Muscle layer of duodenum (tissue), 2 donors: ENCODE results near the gene POU2F1.

Experiments
- H3K27ac ChIP-seq: one replicate; pipeline ENCODE4 v1.7.0; 2013; ENCODE audit warnings: mild to moderate bottlenecking, low read length
- H3K27me3 ChIP-seq: one replicate; pipeline ENCODE4 v1.7.0; 2013; ENCODE audit warnings: low read depth, mild to moderate bottlenecking, control low read depth, low read length
- H3K36me3 ChIP-seq, 2 donors: one replicate each; pipeline ENCODE4 v1.7.0; 2013; ENCODE audit warnings: low read length in 2 of 2, control low read depth in 1 of 2, mild to moderate bottlenecking in 1 of 2; ENCODE audit not compliant: insufficient read depth in 2 of 2, control insufficient read depth in 1 of 2
- H3K4me1 ChIP-seq, 2 donors: one replicate each; pipeline ENCODE4 v1.7.0; 2013; ENCODE audit warnings: low read length in 2 of 2, mild to moderate bottlenecking in 2 of 2, control low read depth in 1 of 2, moderate library complexity in 1 of 2; ENCODE audit not compliant: insufficient read depth in 2 of 2, control insufficient read depth in 1 of 2
- H3K4me3 ChIP-seq, 2 donors: one replicate each; pipeline ENCODE4 v1.7.0; 2013; ENCODE audit warnings: low read length in 2 of 2, low read depth in 1 of 2, mild to moderate bottlenecking in 1 of 2
- H3K9me3 ChIP-seq, 2 donors: one replicate each; pipeline ENCODE4 v1.7.0; 2013; ENCODE audit warnings: low read length in 2 of 2, control low read depth in 1 of 2, mild to moderate bottlenecking in 1 of 2; ENCODE audit not compliant: control insufficient read depth in 1 of 2
- donor health status: healthy.

The POU2F1 gene

GRCh38 chr1:167328306-167328815 lies 107.7 kb downstream of the POU2F1 start:
- peaks cover 0 to 10% of the 10 kb centered on the region in 2 donors for H3K36me3 ChIP-seq
- no peaks in the 10 kb centered on the region for H3K27me3 ChIP-seq
- peaks cover 0 to 8% of the 10 kb centered on the region in 2 donors for H3K9me3 ChIP-seq
- H3K4me1 ChIP-seq = no peaks in the 10 kb centered on the region
- H3K4me3 ChIP-seq = no peak overlapping the region
- H3K27ac ChIP-seq = no peak overlapping the region

GRCh38 chr1:167328816-167329483 lies 108.3 kb downstream of the POU2F1 start:
- H3K4me3 ChIP-seq = no peak overlapping the region
- H3K9me3 ChIP-seq = peaks cover 0 to 5% of the 10 kb centered on the region in 2 donors
- peaks cover 0 to 5% of the 10 kb centered on the region in 2 donors for H3K36me3 ChIP-seq
- no peaks in the 10 kb centered on the region for H3K4me1 ChIP-seq
- no peaks in the 10 kb centered on the region for H3K27me3 ChIP-seq
- no peak overlapping the region for H3K27ac ChIP-seq

- H3K4me1 ChIP-seq = no peaks in the 10 kb centered on the region
Observed at GRCh38 chr1:167330601-167331293, 110.1 kb downstream of the POU2F1 start.

GRCh38 chr1:167331650-167332049 lies 111.0 kb downstream of the POU2F1 start:
- no peak overlapping the region for H3K27ac ChIP-seq
- no peaks in the 10 kb centered on the region for H3K4me1 ChIP-seq
- no peak overlapping the region for H3K4me3 ChIP-seq
- no peaks in the 10 kb centered on the region for H3K36me3 ChIP-seq
- peaks cover 0 to 3% of the 10 kb centered on the region in 2 donors for H3K9me3 ChIP-seq
- H3K27me3 ChIP-seq = no peaks in the 10 kb centered on the region

More at GRCh38 chr1:167330601-167331293, 110.1 kb downstream of the POU2F1 start:
- Histone ChIP-seq H3K27me3 (no peaks in the 10 kb centered on the region), H3K4me3 (no peak overlapping the region), H3K36me3 (no peaks in the 10 kb centered on the region), H3K27ac (no peak overlapping the region), H3K9me3 (no peaks in the 10 kb centered on the region)

- H3K27ac ChIP-seq = no peak overlapping the region
- no peak overlapping the region for H3K4me3 ChIP-seq
- H3K27me3 ChIP-seq = no peaks in the 10 kb centered on the region
- peaks cover 0 to 3% of the 10 kb centered on the region in 2 donors for H3K9me3 ChIP-seq
- no peaks in the 10 kb centered on the region for H3K4me1 ChIP-seq
- no peaks in the 10 kb centered on the region for H3K36me3 ChIP-seq
Observed at GRCh38 chr1:167332503-167332902, 111.8 kb downstream of the POU2F1 start.

GRCh38 chr1:167333124-167333523 lies 112.4 kb downstream of the POU2F1 start:
- no peaks in the 10 kb centered on the region for H3K4me1 ChIP-seq

GRCh38 chr1:167333703-167334102 lies 113.0 kb downstream of the POU2F1 start:
- Histone ChIP-seq H3K4me1 (no peaks in the 10 kb centered on the region), H3K36me3 (no peaks in the 10 kb centered on the region), H3K4me3 (no peak overlapping the region), H3K9me3 (peaks cover 0 to 3% of the 10 kb centered on the region in 2 donors), H3K27me3 (no peaks in the 10 kb centered on the region), H3K27ac (no peak overlapping the region)

More at GRCh38 chr1:167333124-167333523, 112.4 kb downstream of the POU2F1 start:
- no peak overlapping the region for H3K27ac ChIP-seq
- no peaks in the 10 kb centered on the region for H3K27me3 ChIP-seq
- peaks cover 0 to 3% of the 10 kb centered on the region in 2 donors for H3K9me3 ChIP-seq
- no peaks in the 10 kb centered on the region for H3K36me3 ChIP-seq
- no peak overlapping the region for H3K4me3 ChIP-seq

GRCh38 chr1:167339405-167339804 lies 118.7 kb downstream of the POU2F1 start:
- Histone ChIP-seq H3K36me3 (peaks cover 0 to 11% of the 10 kb centered on the region in 2 donors), H3K4me1 (no peaks in the 10 kb centered on the region), H3K27me3 (no peaks in the 10 kb centered on the region), H3K9me3 (peaks cover 0 to 3% of the 10 kb centered on the region in 2 donors), H3K27ac (no peak overlapping the region), H3K4me3 (no peak overlapping the region)

- H3K27ac ChIP-seq = no peak overlapping the region
- no peaks in the 10 kb centered on the region for H3K27me3 ChIP-seq
- no peaks in the 10 kb centered on the region for H3K4me1 ChIP-seq
- no peak overlapping the region for H3K4me3 ChIP-seq
- peaks cover 0 to 11% of the 10 kb centered on the region in 2 donors for H3K36me3 ChIP-seq
- H3K9me3 ChIP-seq = no peaks in the 10 kb centered on the region
Observed at GRCh38 chr1:167342846-167343245, 122.2 kb downstream of the POU2F1 start.

GRCh38 chr1:167344112-167344511 lies 123.4 kb downstream of the POU2F1 start:
- Histone ChIP-seq H3K9me3 (no peaks in the 10 kb centered on the region), H3K4me1 (no peaks in the 10 kb centered on the region), H3K36me3 (peaks cover 0 to 7% of the 10 kb centered on the region in 2 donors), H3K27ac (no peak overlapping the region), H3K27me3 (no peaks in the 10 kb centered on the region), H3K4me3 (no peak overlapping the region)

- H3K9me3 ChIP-seq = no peaks in the 10 kb centered on the region
- H3K27ac ChIP-seq = no peak overlapping the region
- no peak overlapping the region for H3K4me3 ChIP-seq
- no peaks in the 10 kb centered on the region for H3K27me3 ChIP-seq
- peaks cover 0 to 5% of the 10 kb centered on the region in 2 donors for H3K36me3 ChIP-seq
- H3K4me1 ChIP-seq = no peaks in the 10 kb centered on the region
Observed at GRCh38 chr1:167344615-167345385, 124.1 kb downstream of the POU2F1 start.
